H1 (cell line): ENCODE measurements around the gene RAD23A. TPM values are rescaled to one million over a fixed set of nuclear protein-coding genes. Genes with fewer than 3 reads are reported as not detected.
A peak's percentile ranks its signal among the peaks of the same experiment; 100 is the strongest.

Experiments used
- CTCF ChIA-PET: fragments of 300-600 bp; sonication (Branson Sonifier 250); formaldehyde crosslinking; loops from one replicate; lab custom pipeline; 2021; ENCODE audit not compliant: partially characterized antibody; lab: Charles Lee
- POLR2A ChIA-PET: fragments of 300-600 bp; sonication (Branson Sonifier 250); formaldehyde crosslinking; loops from one replicate; lab custom pipeline; 2021; ENCODE audit warnings: inconsistent platforms; ENCODE audit not compliant: partially characterized antibody; lab: Charles Lee
- DNase-seq, 2 experiments: peaks; one replicate each; pipeline versions ENCODE4 v3.0.0 to v3.0.0-alpha.2; 2010 to 2022; ENCODE audit warnings: low spot score in 2 of 2, low read depth in 1 of 2, mixed read lengths in 1 of 2
- FAIRE-seq: peaks from 2 replicates; lab custom pipeline; 2011; peaks lifted over from hg19 to GRCh38; lab: Jason Lieb, UNC
- H2AFZ ChIP-seq: 2 replicates; pipeline ENCODE4 v1.8.1; 2012; ENCODE audit warnings: low read length, inconsistent platforms
- H2AK5ac ChIP-seq: 2 replicates; pipeline ENCODE4 v1.6.1; 2013; ENCODE audit warnings: low read depth, low read length
- H2BK120ac ChIP-seq: replicated peaks from 2 replicates; pipeline ENCODE3; 2013; ENCODE audit warnings: low read depth, low read length, inconsistent platforms
- H2BK12ac ChIP-seq: 2 replicates; pipeline ENCODE4 v1.6.1; 2013; ENCODE audit warnings: low read depth, low read length
- H2BK15ac ChIP-seq: 2 replicates; pipeline ENCODE4 v1.6.1; 2013; ENCODE audit warnings: low read length
- H2BK20ac ChIP-seq: 2 replicates; pipeline ENCODE4 v1.6.1; 2013; ENCODE audit warnings: low read length
- H2BK5ac ChIP-seq: 2 replicates; pipeline ENCODE4 v1.6.1; 2013; ENCODE audit warnings: low read depth, low read length
- H3K14ac ChIP-seq: 2 replicates; pipeline ENCODE4 v1.6.1; 2013; ENCODE audit warnings: inconsistent platforms; ENCODE audit not compliant: insufficient read length
- H3K18ac ChIP-seq: 2 replicates; pipeline ENCODE4 v1.6.1; 2013; ENCODE audit warnings: low read length; ENCODE audit errors: extremely low read depth
- H3K23ac ChIP-seq: 2 replicates; pipeline ENCODE4 v1.6.1; 2013; ENCODE audit warnings: inconsistent platforms; ENCODE audit not compliant: insufficient read length
- H3K23me2 ChIP-seq: 2 replicates; pipeline ENCODE4 v1.6.1; 2013; ENCODE audit warnings: low read depth, low read length
- H3K27ac ChIP-seq: 2 replicates; pipeline ENCODE4 v1.6.1; 2011; ENCODE audit warnings: low read depth, low read length, inconsistent platforms
- H3K27me3 ChIP-seq, 4 experiments: replicated peaks in 1 of 4; 1 replicate in 1 of 4; 2 replicates in 3 of 4; pipeline versions ENCODE4 v1.6.1 to v1.8.1; 2011 to 2013; ENCODE audit warnings: low read length in 3 of 4, mild to moderate bottlenecking in 3 of 4, inconsistent platforms in 2 of 4, mixed read lengths in 2 of 4, moderate library complexity in 1 of 4; ENCODE audit not compliant: control insufficient read depth in 3 of 4, insufficient read depth in 3 of 4; ENCODE audit errors: extremely low read depth in 1 of 4
- H3K36me3 ChIP-seq, 4 experiments: 2 replicates each; pipeline versions ENCODE4 v1.6.1 to v1.8.1; 2011 to 2013; ENCODE audit warnings: mild to moderate bottlenecking in 4 of 4, low read length in 3 of 4, moderate library complexity in 2 of 4, control low read depth in 1 of 4, inconsistent platforms in 1 of 4; ENCODE audit not compliant: insufficient read depth in 4 of 4, control insufficient read depth in 2 of 4
- H3K4ac ChIP-seq: replicated peaks from 2 replicates; pipeline ENCODE3; 2013; ENCODE audit warnings: low read length, low read depth, mixed read lengths, inconsistent platforms; ENCODE audit not compliant: insufficient read length
- H3K4me1 ChIP-seq, 4 experiments: replicated peaks in 1 of 4; 1 replicate in 1 of 4; 2 replicates in 3 of 4; pipeline versions ENCODE4 v1.6.1 to v1.8.1; 2011 to 2013; ENCODE audit warnings: low read length in 3 of 4, inconsistent platforms in 2 of 4, mixed read lengths in 1 of 4; ENCODE audit not compliant: insufficient read depth in 4 of 4, control insufficient read depth in 3 of 4
- H3K4me2 ChIP-seq, 2 experiments: 2 replicates each; pipeline versions ENCODE4 v1.6.1 to v1.8.1; 2011 to 2013; ENCODE audit warnings: low read depth in 2 of 2, low read length in 2 of 2, control low read depth in 1 of 2, inconsistent platforms in 1 of 2, mild to moderate bottlenecking in 1 of 2; ENCODE audit not compliant: insufficient read depth in 1 of 2
- H3K4me3 ChIP-seq, 4 experiments: fragments of 200-600, 300-600 bp in 1 of 4; sonication (generic), shearing (Covaris generic), sonication (Bioruptor Twin) in 1 of 4; 2 replicates each; pipeline versions ENCODE4 v1.5.1 to v1.8.1; 2011 to 2016; ENCODE audit warnings: low read length in 4 of 4, low read depth in 3 of 4, control low read depth in 2 of 4, inconsistent platforms in 2 of 4, mild to moderate bottlenecking in 2 of 4, mixed read lengths in 1 of 4, moderate library complexity in 1 of 4; ENCODE audit not compliant: insufficient read depth in 2 of 4; ENCODE audit errors: extremely low read depth in 1 of 4
- H3K56ac ChIP-seq: replicated peaks from 2 replicates; pipeline ENCODE3; 2013; ENCODE audit warnings: low read depth, mild to moderate bottlenecking, mixed read lengths, low read length, inconsistent platforms; ENCODE audit not compliant: insufficient read length
- H3K79me1 ChIP-seq: 2 replicates; pipeline ENCODE4 v1.6.1; 2013; ENCODE audit warnings: low read depth, low read length, control low read depth
- H3K79me2 ChIP-seq, 2 experiments: 2 replicates each; pipeline versions ENCODE4 v1.6.1 to v1.8.1; 2012 to 2013; ENCODE audit warnings: low read length in 2 of 2, mild to moderate bottlenecking in 2 of 2, inconsistent platforms in 1 of 2; ENCODE audit not compliant: insufficient read depth in 2 of 2, control insufficient read depth in 1 of 2
- H3K9ac ChIP-seq, 4 experiments: replicated peaks in 1 of 4; 1 replicate in 1 of 4; 2 replicates in 3 of 4; pipeline versions ENCODE4 v1.6.1 to v1.8.1; 2011 to 2013; ENCODE audit warnings: low read depth in 3 of 4, low read length in 3 of 4, control low read depth in 2 of 4, mild to moderate bottlenecking in 2 of 4, moderate library complexity in 2 of 4, inconsistent platforms in 1 of 4; ENCODE audit errors: extremely low read depth in 1 of 4
- H3K9me3 ChIP-seq, 2 experiments: 2 replicates each; pipeline versions ENCODE4 v1.6.1 to v1.8.1; 2012 to 2013; ENCODE audit warnings: mild to moderate bottlenecking in 2 of 2, moderate library complexity in 2 of 2, control low read depth in 1 of 2, inconsistent platforms in 1 of 2, low read depth in 1 of 2, low read length in 1 of 2, mixed read lengths in 1 of 2; ENCODE audit not compliant: insufficient read depth in 2 of 2
- H4K20me1 ChIP-seq, 2 experiments: replicated peaks in 1 of 2; 2 replicates each; pipeline versions ENCODE3 to v1.8.1; 2011 to 2013; ENCODE audit warnings: inconsistent platforms in 2 of 2, low read length in 2 of 2, mild to moderate bottlenecking in 1 of 2; ENCODE audit not compliant: insufficient read depth in 2 of 2, control insufficient read depth in 1 of 2
- H4K5ac ChIP-seq: 2 replicates; pipeline ENCODE4 v1.6.1; 2013; ENCODE audit warnings: low read length, low read depth, mixed read lengths, inconsistent platforms; ENCODE audit not compliant: insufficient read length
- H4K8ac ChIP-seq: 2 replicates; pipeline ENCODE4 v1.8.0; 2013; ENCODE audit warnings: mild to moderate bottlenecking, moderate library complexity, low read length, inconsistent platforms; ENCODE audit not compliant: insufficient read depth; ENCODE audit errors: extremely low read depth
- H4K91ac ChIP-seq: replicated peaks from 2 replicates; pipeline ENCODE3; 2013; ENCODE audit warnings: low read length, mixed read lengths, inconsistent platforms; ENCODE audit not compliant: insufficient read length
- CBX8 ChIP-seq: fragments of 300-800, 300-1000 bp; sonication (generic); IDR thresholded peaks from 2 replicates; pipeline ENCODE4 v1.7.1; 2016; ENCODE audit warnings: low read depth, low read length, borderline replicate concordance
- CREB1 ChIP-seq: IDR thresholded peaks from 2 replicates; pipeline ENCODE4 v1.6.1; 2012; ENCODE audit warnings: inconsistent platforms
- EZH2 ChIP-seq: fragments of 200-600 bp; sonication (generic); IDR thresholded peaks from 2 replicates; pipeline ENCODE4 v1.7.1; 2012; ENCODE audit warnings: low read depth, mild to moderate bottlenecking, moderate library complexity, low read length, inconsistent platforms; ENCODE audit not compliant: severe bottlenecking
- GTF2F1 ChIP-seq: IDR thresholded peaks from 2 replicates; pipeline ENCODE4 v1.6.1; 2012; ENCODE audit warnings: low read depth, low read length, improper control_type of control experiment, borderline replicate concordance
- JUND ChIP-seq: IDR thresholded peaks from 2 replicates; pipeline ENCODE4 v1.6.1; 2011; ENCODE audit warnings: mild to moderate bottlenecking, improper control_type of control experiment, low read length
- KDM1A ChIP-seq: fragments of 200-600, 300-600 bp; sonication (generic); IDR thresholded peaks from 2 replicates; pipeline ENCODE4 v1.7.1; 2016; ENCODE audit warnings: mild to moderate bottlenecking, low read length, borderline replicate concordance
- SIN3A ChIP-seq, 2 experiments: IDR thresholded peaks in 1 of 2; conservative IDR thresholded peaks in 1 of 2; 2 replicates each; pipeline ENCODE4 v1.6.1; 2011 to 2012; ENCODE audit warnings: low read length in 2 of 2, improper control_type of control experiment in 1 of 2, low read depth in 1 of 2, mild to moderate bottlenecking in 1 of 2
- SP2 ChIP-seq: IDR thresholded peaks from 2 replicates; pipeline ENCODE4 v1.6.1; 2012; ENCODE audit warnings: mild to moderate bottlenecking, low read length, inconsistent platforms
- TBP ChIP-seq: IDR thresholded peaks from 2 replicates; pipeline ENCODE4 v1.6.1; 2011; ENCODE audit warnings: low read depth, low read length, improper control_type of control experiment
- WGBS, 2 experiments: shearing (Covaris generic) in 1 of 2; methylation state at CpG; one replicate each; pipeline versions ENCODE4 v1.1.6 to v1.1.7; 2013 to 2015; ENCODE audit warnings: low lambda C conversion rate in 2 of 2, mixed read lengths in 2 of 2, inconsistent platforms in 1 of 2, low coverage in 1 of 2, missing lambda C conversion rate in 1 of 2; ENCODE audit not compliant: insufficient replicate concordance in 2 of 2, insufficient coverage in 1 of 2, insufficient read length in 1 of 2; ENCODE audit errors: extremely low coverage in 1 of 2, missing lambda C conversion rate in 1 of 2; 5-methylcytosine and 5-hydroxymethylcytosine counted together
- polyA plus RNA-seq, 7 experiments: library from polyadenylated mRNA; depleted of rRNA in 3 of 7; stranded (reverse) in 5 of 7; unstranded in 2 of 7; fragments of >200 nt in 5 of 7; fragments of 200-250 nt in 2 of 7; gene quantifications; 1 replicate in 5 of 7; 2 replicates in 1 of 7; 4 replicates in 1 of 7; pipeline versions ENCODE4 v1.2.1 to v1.2.3, GENCODE V29; 2011 to 2013; ENCODE audit warnings: missing spikeins in 2 of 7, mixed read lengths in 2 of 7
- total RNA-seq: library from RNA; stranded (reverse); fragmentation: NEBNext Ultra II Directional; extraction: Animal tissue kit (Norgen Biotek cat#: 25700); gene quantifications from 2 replicates; pipeline ENCODE4 v1.2.1, GENCODE V29; 2021
- TF ChIP-seq, protein P1 (sequence below): IDR thresholded peaks from 2 replicates; pipeline ENCODE4 v1.6.1; 2012; ENCODE audit warnings: inconsistent platforms

RAD23A gene
- total and polyA plus RNA-seq, 2 of the 8 experiments (the other 6 are each of a cell fraction or from before 2014, with no cell fraction given), result 40.0 to 76.1 TPM

DNA sequence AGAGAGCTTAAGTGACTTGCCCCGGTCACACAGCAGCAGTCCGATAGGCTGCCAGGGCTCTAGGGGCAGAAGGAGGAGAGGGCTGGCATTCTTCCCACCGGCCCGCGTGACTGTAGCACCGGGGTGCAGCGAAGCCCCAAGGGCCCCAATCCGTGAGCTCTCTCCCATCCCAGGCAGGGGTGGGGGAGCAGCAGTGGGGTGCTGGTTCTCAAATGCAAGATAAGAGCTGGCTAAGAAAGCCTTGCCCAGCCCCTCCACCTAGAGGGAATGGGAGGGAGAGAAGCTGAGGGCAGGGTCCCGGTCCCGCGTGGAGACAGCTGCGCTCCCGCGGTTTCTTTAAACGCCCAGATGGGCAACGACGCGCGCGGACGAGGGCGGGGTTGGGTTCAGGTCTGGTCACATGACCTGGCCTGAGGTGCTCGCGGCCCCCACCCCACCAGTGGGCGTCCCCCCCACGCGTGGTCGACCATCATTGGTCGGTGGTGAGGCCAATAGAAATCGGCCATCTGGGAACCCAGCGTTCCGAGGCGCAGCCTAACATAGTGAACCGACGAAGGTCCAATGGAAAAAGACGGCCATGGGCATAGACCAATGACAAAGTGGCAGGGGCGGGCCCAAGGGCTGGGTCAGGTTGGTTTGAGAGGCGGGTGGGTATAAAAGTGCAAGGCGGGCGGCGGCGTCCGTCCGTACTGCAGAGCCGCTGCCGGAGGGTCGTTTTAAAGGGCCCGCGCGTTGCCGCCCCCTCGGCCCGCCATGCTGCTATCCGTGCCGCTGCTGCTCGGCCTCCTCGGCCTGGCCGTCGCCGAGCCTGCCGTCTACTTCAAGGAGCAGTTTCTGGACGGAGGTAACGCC, 7.5 kb upstream of the RAD23A start, which contains the start of gene CALR:
TSS of gene CALR (plus strand) at position 683 of the 852 bp plus-strand sequence. CDS start at position 754, 71 bp downstream.
- Histone ChIP-seq H2BK120ac (peak within 1 kb of the TSS; percentile 9), H2AK5ac (no peak within 1 kb of the TSS), H3K23me2 (peaks cover 12% of the 10 kb centered on the region; the same call in 1 of the 2 replicates), H4K8ac (peak within 1 kb of the TSS; percentile 92), H2BK5ac (peak within 1 kb of the TSS; percentile 78), H2AFZ (no peak within 1 kb of the TSS), H3K14ac (no peak within 1 kb of the TSS), H2BK15ac (peak within 1 kb of the TSS; percentile 95; the same call in 1 of the 2 replicates), H3K79me2 (peaks cover 15 to 29% of the 10 kb centered on the region in 2 experiments), H3K4me2 (peak within 1 kb of the TSS; percentile 87 to 90), H3K23ac (no peak within 1 kb of the TSS), H2BK20ac (0 out of 2 replicates have a peak within 1 kb of the TSS, but pooled peaks have one; percentile 61), H3K27ac (peak within 1 kb of the TSS; percentile 32; the same call in 1 of the 2 replicates), H3K18ac (peak within 1 kb of the TSS; percentile 90), H3K9me3 (no peaks in the 10 kb centered on the region), H4K91ac (peak within 1 kb of the TSS; percentile 86), H3K4me1 (peaks cover 0 to 21% (median 13%) of the 10 kb centered on the region in 4 experiments; a peak in 6 of 7 replicates), H3K56ac (peak within 1 kb of the TSS; percentile 63), H3K79me1 (peaks cover 3% of the 10 kb centered on the region; the same call in 1 of the 2 replicates), H3K36me3 (peaks cover 14 to 39% (median 29%) of the 10 kb centered on the region in 4 experiments), H3K27me3 (no peaks in the 10 kb centered on the region), H3K4me3 (peak within 1 kb of the TSS; percentile 68 to 97 (median 93)), H2BK12ac (peak within 1 kb of the TSS; percentile 50; the same call in 1 of the 2 replicates), H3K4ac (peak within 1 kb of the TSS; percentile 88), H4K5ac (peak within 1 kb of the TSS; percentile 63), H4K20me1 (peaks cover 6 to 13% of the 10 kb centered on the region in 2 experiments), H3K9ac (peak within 1 kb of the TSS; percentile 42 to 95 (median 80))
- ChIA-PET CTCF (interaction anchor here (0.6 to 2.1 kb wide), 5 partner anchors 26 to 1423 kb away, joined by 3 to 9 read pairs (median 3); no protein-coding TSS in a partner anchor), POLR2A (interaction anchor here (0.7 to 3.3 kb wide), 31 partner anchors 8 to 257 kb away, joined by 3 to 71 read pairs (median 5); partner anchors contain the start of genes DHPS, DNASE2, GADD45GIP1 and GCDH)
- peak; percentile 52 for FAIRE-seq
- peak; percentile 91 to 98 for DNase-seq
- WGBS, 2 experiments, result 2% methylated on average over 51 of the region's 63 CpGs; no CpG with 5 or more reads in 1 of the 2 experiments
- TF ChIP-seq, protein P1, sequence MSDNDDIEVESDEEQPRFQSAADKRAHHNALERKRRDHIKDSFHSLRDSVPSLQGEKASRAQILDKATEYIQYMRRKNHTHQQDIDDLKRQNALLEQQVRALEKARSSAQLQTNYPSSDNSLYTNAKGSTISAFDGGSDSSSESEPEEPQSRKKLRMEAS, result peak; percentile 24
- TF ChIP-seq CREB1 (0 out of 2 replicates have a peak, but pooled peaks have one; percentile 64), GTF2F1 (peak; percentile 57; the same call in 1 of the 2 replicates), KDM1A (peak; percentile 94), SP2 (peak; percentile 83), SIN3A (conservative IDR thresholded peaks at IDR 0.05 in 1 of 2, IDR thresholded peaks at IDR 0.05 in 1 of 2; ENCODE audit: low read depth in 1 of 2, low read length in 2 of 2) (peak in 1 of 2 experiments; percentile 72; a peak in 2 of 4 replicates), CBX8 (no peak), TBP (peak; percentile 97), JUND (0 out of 2 replicates have a peak, but pooled peaks have one; percentile 24), EZH2 (no peak)
